OCI-LY1 (cell line): ENCODE results near the gene PLXNA2.

Experiments used
- H2AFZ ChIP-seq: fragments of 200-600 bp; sonication (generic), shearing (Covaris generic); 2 replicates; pipeline ENCODE4 v1.6.0; 2014; ENCODE audit warnings: antibody characterized with exemption, mild to moderate bottlenecking, low read length
- H3F3A ChIP-seq: fragments of 200-600 bp; sonication (generic), shearing (Covaris generic); 2 replicates; pipeline ENCODE4 v1.6.0; 2014; ENCODE audit warnings: mild to moderate bottlenecking, antibody characterized with exemption, low read length, moderate library complexity; ENCODE audit not compliant: insufficient read depth
- H3K27ac ChIP-seq: fragments of 200-600 bp; sonication (generic); 2 replicates; pipeline ENCODE4 v1.5.1; 2014; ENCODE audit warnings: low read length, mixed run types, mild to moderate bottlenecking, low read depth; ENCODE audit not compliant: poor library complexity, severe bottlenecking
- H3K27me3 ChIP-seq: fragments of 200-600 bp; sonication (generic); 2 replicates; pipeline ENCODE4 v1.6.0; 2014; ENCODE audit warnings: antibody characterized with exemption, mild to moderate bottlenecking, low read length, moderate library complexity; ENCODE audit not compliant: insufficient read depth
- H3K36me3 ChIP-seq: fragments of 200-600 bp; sonication (generic); 2 replicates; pipeline ENCODE4 v1.6.1; 2014; ENCODE audit warnings: mild to moderate bottlenecking, antibody characterized with exemption, low read length, moderate library complexity, mixed read lengths; ENCODE audit not compliant: insufficient read depth
- H3K4me1 ChIP-seq: fragments of 200-600 bp; sonication (generic); 2 replicates; pipeline ENCODE4 v1.5.1; 2014; ENCODE audit warnings: mild to moderate bottlenecking, low read length, moderate library complexity; ENCODE audit not compliant: insufficient read depth, severe bottlenecking
- H3K4me2 ChIP-seq: fragments of 200-600 bp; sonication (generic), shearing (Covaris generic); 2 replicates; pipeline ENCODE4 v1.6.1; 2014; ENCODE audit warnings: low read length
- H3K4me3 ChIP-seq: fragments of 200-600 bp; sonication (generic); 2 replicates; pipeline ENCODE4 v1.5.1; 2014; ENCODE audit warnings: low read length, low read depth, mild to moderate bottlenecking, mixed read lengths; ENCODE audit not compliant: poor library complexity, severe bottlenecking
- H3K79me2 ChIP-seq: fragments of 200-600 bp; shearing (Covaris generic); 2 replicates; pipeline ENCODE4 v1.6.1; 2016; ENCODE audit warnings: mixed run types, low read length, mixed read lengths; ENCODE audit not compliant: insufficient read depth
- H3K9ac ChIP-seq: fragments of 200-600 bp; sonication (generic), shearing (Covaris generic); 2 replicates; pipeline ENCODE4 v1.6.1; 2014; ENCODE audit warnings: mild to moderate bottlenecking, low read length, mixed read lengths
- H3K9me2 ChIP-seq: fragments of 200-600 bp; sonication (generic), shearing (Covaris generic); 2 replicates; pipeline ENCODE4 v1.6.1; 2014; ENCODE audit warnings: low read depth, mild to moderate bottlenecking, low read length, mixed read lengths
- H3K9me3 ChIP-seq: fragments of 200-600 bp; shearing (Covaris generic); 2 replicates; pipeline ENCODE4 v1.6.1; 2014; ENCODE audit warnings: low read length, mixed read lengths
- H4K20me1 ChIP-seq: fragments of 200-600 bp; sonication (generic), shearing (Covaris generic); 2 replicates; pipeline ENCODE4 v1.6.0; 2016; ENCODE audit warnings: mild to moderate bottlenecking, low read length; ENCODE audit not compliant: insufficient read depth
- EZH2 ChIP-seq: fragments of 200-600 bp; sonication (generic), shearing (Covaris generic); IDR thresholded peaks from 2 replicates; pipeline ENCODE4 v1.8.0; 2017; ENCODE audit warnings: borderline replicate concordance, mixed run types, mild to moderate bottlenecking, antibody characterized with exemption, low read length, moderate library complexity, mixed read lengths
- TF ChIP-seq, protein P1 (sequence below): fragments of 200-600 bp; sonication (generic), shearing (Covaris generic); IDR thresholded peaks from 2 replicates; pipeline ENCODE4 v1.5.1; 2017; ENCODE audit warnings: mild to moderate bottlenecking, antibody characterized with exemption, low read length, moderate library complexity, mixed read lengths

Gene PLXNA2

DNA sequence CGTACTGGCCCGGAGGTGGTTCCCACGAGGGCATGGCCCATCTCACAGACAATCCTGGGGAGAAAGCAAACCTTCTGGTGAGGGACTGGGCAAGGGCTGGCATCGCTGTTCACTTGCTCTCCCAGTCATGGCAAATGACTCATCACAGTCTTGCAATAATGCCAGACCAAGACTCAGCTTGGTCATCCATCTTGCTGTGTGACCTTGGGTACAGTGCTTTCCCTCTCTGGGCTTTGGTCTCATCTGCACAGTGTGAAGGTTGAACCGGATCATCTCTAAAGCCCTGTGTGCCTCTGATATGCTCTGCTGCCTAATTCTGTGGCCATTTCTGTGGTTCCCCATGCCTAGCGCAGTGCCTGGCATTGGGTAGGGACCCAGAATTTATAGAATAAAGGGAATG lies 189.7 kb downstream of the PLXNA2 start:
- H3K27me3 ChIP-seq, result 0 out of 2 replicates have a peak, but pooled peaks cover 3% of the 10 kb centered on the region
- no peaks in the 10 kb centered on the region for H4K20me1 ChIP-seq
- H3K36me3 ChIP-seq, result no peaks in the 10 kb centered on the region
- no peak overlapping the region for H3K27ac ChIP-seq
- no peak overlapping the region for H3K4me2 ChIP-seq
- H3K9me2 ChIP-seq, result no peaks in the 10 kb centered on the region
- no peak for TF ChIP-seq EZH2
- TF ChIP-seq, protein P1, sequence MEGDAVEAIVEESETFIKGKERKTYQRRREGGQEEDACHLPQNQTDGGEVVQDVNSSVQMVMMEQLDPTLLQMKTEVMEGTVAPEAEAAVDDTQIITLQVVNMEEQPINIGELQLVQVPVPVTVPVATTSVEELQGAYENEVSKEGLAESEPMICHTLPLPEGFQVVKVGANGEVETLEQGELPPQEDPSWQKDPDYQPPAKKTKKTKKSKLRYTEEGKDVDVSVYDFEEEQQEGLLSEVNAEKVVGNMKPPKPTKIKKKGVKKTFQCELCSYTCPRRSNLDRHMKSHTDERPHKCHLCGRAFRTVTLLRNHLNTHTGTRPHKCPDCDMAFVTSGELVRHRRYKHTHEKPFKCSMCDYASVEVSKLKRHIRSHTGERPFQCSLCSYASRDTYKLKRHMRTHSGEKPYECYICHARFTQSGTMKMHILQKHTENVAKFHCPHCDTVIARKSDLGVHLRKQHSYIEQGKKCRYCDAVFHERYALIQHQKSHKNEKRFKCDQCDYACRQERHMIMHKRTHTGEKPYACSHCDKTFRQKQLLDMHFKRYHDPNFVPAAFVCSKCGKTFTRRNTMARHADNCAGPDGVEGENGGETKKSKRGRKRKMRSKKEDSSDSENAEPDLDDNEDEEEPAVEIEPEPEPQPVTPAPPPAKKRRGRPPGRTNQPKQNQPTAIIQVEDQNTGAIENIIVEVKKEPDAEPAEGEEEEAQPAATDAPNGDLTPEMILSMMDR, result no peak
- H3K4me1 ChIP-seq, result no peaks in the 10 kb centered on the region
- H2AFZ ChIP-seq, result no peak overlapping the region
- no peak overlapping the region for H3K4me3 ChIP-seq
- no peaks in the 10 kb centered on the region for H3K9me3 ChIP-seq
- no peaks in the 10 kb centered on the region for H3F3A ChIP-seq
- H3K79me2 ChIP-seq, result no peaks in the 10 kb centered on the region
- no peak overlapping the region for H3K9ac ChIP-seq

DNA sequence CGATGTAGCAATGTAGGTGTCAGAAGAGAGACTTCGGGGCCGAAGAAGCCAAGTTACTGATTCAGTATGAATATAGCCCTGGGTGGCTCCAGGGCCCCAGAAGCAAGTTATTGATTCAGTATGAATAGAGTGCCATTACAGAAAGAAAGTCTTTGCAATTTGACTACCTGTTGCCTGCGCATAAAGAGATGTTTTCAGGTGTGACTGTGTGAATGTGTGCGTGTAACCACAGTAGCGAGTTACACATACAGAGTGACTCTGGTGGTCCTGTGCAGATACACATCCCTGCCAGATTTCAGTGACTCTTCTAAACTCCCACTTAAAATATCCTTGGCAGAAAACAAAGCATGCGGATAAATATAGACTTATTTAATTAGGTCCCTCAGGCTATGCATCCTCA lies 190.5 kb downstream of the PLXNA2 start:
- H3K36me3 ChIP-seq, result no peaks in the 10 kb centered on the region
- H3K9me3 ChIP-seq, result no peaks in the 10 kb centered on the region
- no peak overlapping the region for H3K9ac ChIP-seq
- no peaks in the 10 kb centered on the region for H4K20me1 ChIP-seq
- no peak overlapping the region for H3K4me3 ChIP-seq
- no peaks in the 10 kb centered on the region for H3F3A ChIP-seq
- no peaks in the 10 kb centered on the region for H3K79me2 ChIP-seq
- no peak overlapping the region for H3K4me2 ChIP-seq
- no peaks in the 10 kb centered on the region for H3K4me1 ChIP-seq
- TF ChIP-seq, protein P1, result no peak
- no peak for TF ChIP-seq EZH2
- H3K27ac ChIP-seq, result no peak overlapping the region
- 0 out of 2 replicates have a peak, but pooled peaks cover 3% of the 10 kb centered on the region for H3K27me3 ChIP-seq
- no peaks in the 10 kb centered on the region for H3K9me2 ChIP-seq
- H2AFZ ChIP-seq, result no peak overlapping the region

DNA sequence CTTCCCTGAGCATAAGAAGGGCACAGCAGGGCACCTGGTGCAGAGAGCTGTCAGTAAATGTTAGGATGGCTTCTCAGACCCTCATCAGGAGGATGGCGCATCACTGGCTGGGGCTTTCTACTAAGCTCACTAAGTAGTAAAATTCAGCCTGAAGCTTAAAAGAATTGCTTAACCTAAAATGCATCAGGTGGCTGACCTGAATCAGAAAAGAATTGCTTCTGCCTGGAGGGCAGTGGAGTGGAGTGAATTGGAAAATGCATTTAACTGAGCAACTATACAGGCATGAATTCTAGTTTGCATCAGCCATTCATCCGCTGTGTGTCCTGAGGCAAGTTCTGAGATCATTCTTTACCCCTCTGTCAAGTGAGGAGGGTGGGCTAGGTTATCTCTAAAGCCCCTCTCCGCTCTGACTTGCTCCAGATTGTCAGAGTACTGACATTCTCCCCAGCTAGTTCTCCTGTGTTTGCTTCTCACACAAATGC lies 191.2 kb downstream of the PLXNA2 start:
- Histone ChIP-seq H4K20me1 (no peaks in the 10 kb centered on the region), H3K9me2 (no peaks in the 10 kb centered on the region), H3K27ac (no peak overlapping the region), H3F3A (no peaks in the 10 kb centered on the region), H3K79me2 (no peaks in the 10 kb centered on the region), H3K36me3 (no peaks in the 10 kb centered on the region), H3K4me3 (no peak overlapping the region), H3K9ac (no peak overlapping the region), H3K4me2 (no peak overlapping the region), H2AFZ (no peak overlapping the region), H3K4me1 (no peaks in the 10 kb centered on the region), H3K9me3 (no peaks in the 10 kb centered on the region), H3K27me3 (0 out of 2 replicates have a peak, but pooled peaks cover 3% of the 10 kb centered on the region)
- no peak for TF ChIP-seq EZH2
- TF ChIP-seq, protein P1, result no peak
